G401.6 (cell line): ENCODE measurements around the gene SAFB.
"Not testable (repeated sequence)": the region's sequence is repeated elsewhere in the genome, so short reads cannot be mapped to it uniquely, and the experiment has no call there.

Experiments
- FAIRE-seq: peaks from 2 replicates; lab custom pipeline; 2012; peaks lifted over from hg19 to GRCh38; lab: Jason Lieb, UNC

Gene SAFB

GRCh38 chr19:5697890-5698634, 75.2 kb downstream of the SAFB start:
- peak; percentile 17 for FAIRE-seq

DNA sequence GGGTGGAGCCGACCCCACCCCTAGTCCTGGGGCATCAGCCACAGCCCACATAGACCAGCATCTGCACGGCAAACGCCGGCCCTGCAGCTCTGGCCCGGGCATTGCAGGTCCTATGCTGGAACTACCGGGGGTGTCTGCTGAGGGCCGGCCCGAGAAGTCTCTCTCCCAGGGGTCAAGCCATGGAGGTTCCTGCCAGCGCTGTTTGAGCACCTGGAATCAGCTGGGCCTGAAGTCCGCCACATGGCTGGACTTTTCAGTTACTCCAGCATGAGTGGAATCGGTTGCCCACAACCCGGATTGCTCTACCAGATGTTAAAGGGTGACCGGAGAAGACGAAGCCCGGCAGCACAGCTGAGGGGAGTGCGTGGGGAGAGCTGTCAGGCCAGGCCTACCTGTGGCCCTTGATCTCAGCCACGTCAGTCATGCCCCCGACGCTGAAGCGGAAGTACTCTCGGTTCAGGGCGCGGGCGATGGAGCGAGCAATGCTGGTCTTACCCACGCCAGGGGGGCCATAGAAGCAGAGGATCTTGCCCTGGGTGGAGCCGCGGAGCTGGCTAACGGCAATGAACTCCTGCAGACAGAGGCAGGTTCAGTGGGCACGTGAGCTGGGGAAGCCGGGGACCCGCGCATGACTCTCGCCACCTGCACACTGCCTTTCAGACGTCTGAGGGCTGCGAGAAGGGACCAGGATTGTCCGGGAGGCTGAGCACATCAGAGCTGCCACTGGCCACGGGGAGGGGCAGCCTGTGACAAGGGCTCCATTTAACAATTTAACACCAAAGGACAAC, 75.9 kb downstream of the SAFB start:
- no peak for FAIRE-seq

DNA sequence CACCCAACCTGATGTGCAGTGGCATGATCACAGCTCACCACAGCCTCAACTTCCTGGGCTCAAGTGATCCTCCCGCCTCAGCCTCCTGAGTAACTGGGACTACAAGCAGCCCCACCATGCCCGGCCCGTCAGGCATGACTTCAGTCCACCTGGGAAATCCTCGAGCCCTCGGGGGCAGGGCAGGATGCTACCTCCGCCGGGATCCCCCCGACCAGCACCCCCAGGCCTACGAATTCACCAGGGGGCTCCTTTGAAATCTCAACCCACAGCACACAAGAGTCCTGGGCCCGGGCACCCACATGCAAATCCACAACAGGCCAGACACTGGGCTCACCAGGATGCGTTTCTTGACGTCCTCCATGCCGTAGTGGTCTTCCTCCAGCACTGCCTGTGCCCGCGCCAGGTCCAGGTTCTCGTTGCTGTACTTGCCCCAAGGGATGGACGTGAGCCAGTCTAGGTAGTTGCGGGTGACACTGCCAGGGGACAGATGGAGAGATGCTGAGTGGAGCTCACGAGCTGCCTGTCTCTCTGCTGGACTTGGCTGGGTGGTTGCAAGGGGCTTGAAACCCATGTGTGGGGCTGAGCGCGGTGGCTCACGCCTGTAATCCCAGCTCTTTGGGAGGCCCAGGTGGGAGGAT, 77.7 kb downstream of the SAFB start:
- no peak for FAIRE-seq

- FAIRE-seq, result not testable (repeated sequence)
These were observed 79.1 kb downstream of the SAFB start for GRCh38 chr19:5702053-5702410.

- FAIRE-seq, result no peak
These were observed 81.2 kb downstream of the SAFB start for GRCh38 chr19:5703819-5704818.

DNA sequence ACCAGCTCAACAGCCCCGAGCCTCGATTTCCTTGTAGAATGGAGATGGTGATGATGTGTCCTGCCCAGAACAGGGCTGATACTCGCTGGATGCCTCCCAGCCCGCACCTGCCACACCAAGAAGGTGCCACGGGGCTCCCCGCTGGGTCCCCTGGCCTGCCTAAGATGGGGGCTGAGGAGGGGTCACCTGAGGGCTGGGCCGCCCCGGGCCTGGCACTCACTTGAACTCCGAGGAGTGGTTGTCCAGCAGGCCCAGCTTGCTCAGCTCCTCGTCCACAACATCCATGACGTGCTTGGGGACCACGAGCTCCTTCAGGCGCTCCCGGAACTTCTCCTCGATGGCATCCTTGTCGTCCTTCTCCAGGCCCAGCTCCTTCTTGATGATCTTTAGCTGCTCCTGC, 82.7 kb downstream of the SAFB start:
- no peak for FAIRE-seq

- FAIRE-seq, result no peak
These were observed 84.1 kb downstream of the SAFB start for GRCh38 chr19:5706876-5707573.

- no peak for FAIRE-seq
These were observed 85.0 kb downstream of the SAFB start for GRCh38 chr19:5707576-5708575.

DNA sequence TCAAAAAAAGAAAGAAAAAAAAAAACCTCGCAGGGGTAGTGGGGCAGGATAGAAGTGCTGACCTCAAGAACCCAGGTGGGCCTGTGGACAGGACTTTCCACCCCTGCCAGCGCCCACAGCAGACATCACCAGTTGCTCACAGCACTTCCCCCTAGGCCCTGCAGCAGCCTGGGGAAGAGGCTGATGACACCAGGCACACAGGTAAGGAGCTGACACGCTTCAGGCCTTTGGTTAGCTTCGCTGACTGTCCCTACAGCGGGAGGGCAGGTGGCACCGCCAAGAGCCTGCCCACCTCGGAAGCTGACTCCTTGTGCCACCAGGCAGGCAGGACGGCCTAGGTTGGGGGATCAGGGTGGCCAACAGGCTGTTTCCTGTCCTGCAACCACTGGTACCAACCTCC, 88.1 kb downstream of the SAFB start:
- FAIRE-seq, result no peak

DNA sequence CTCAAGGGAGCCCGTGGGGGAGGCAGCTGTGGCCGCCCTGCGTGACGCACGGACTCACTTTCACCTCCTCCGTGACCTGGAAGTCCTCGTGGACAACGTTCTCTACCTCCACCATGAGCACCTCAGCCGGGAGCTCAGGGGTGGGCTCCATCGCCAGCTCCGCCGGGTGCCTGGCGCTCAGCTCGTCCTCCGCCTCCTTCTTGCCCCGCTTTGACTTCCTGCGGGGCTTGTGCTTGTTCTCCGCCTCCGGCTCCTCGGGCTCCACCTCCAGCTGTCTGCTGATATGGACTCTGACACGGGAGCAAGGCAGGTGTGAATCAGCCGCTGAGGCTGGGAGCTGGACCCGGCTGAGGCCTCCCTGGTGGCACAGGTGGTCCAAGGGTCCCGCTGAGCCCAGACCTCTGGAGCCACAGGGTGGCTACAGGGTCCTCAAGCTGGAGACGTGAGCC, 88.9 kb downstream of the SAFB start:
- no peak for FAIRE-seq

DNA sequence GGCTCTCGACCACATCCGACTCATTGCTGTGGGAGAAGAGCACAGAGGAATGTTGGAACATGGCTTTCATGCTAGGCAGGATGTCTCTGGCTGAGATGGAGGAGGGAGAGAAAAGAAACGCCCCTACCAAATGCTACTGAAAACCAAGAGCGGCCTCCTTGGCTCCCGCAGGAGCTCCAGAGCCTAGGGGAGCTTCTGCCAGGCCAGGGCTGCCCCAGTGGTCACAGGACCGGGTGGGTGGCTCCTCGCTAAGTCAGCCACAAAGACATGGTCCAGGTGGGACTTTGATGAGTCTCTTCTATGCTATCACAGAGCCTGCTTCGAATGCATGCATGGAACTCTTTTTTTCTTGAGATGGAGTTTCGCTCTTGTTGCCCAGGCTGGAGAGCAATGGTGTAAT, 90.3 kb downstream of the SAFB start:
- no peak for FAIRE-seq

DNA sequence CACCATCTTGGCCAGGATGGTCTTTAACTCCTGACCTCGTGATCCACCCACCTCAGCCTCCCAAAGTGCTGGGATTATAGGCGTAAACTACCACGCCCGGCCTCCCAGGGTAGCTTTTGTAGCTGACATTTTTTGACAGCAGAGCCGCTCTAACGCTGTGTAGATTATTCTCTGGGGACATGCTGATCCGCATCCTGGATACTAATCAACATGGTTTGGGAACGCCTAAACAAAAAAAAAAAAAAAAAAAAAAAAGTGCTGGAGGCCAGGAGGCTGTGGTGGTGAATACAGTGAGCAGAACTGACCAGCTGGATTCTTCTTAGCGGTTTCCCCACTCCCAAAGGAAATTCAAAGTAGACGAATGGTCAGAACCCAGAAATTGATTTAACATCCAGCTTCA, 91.9 kb downstream of the SAFB start:
- no peak for FAIRE-seq

- FAIRE-seq, result no peak
These were observed 94.5 kb downstream of the SAFB start for GRCh38 chr19:5717215-5717935.
